Activated naive CD8-positive, alpha-beta T cell treated with anti-CD3 and anti-CD28 coated beads, Interleukin-2, amount 10 ng/mL, durations not matched to agents 7 days and 5 days (primary cell): ENCODE measurements around the gene RARB. TPM values are rescaled to one million over a fixed set of nuclear protein-coding genes. Genes with fewer than 3 reads are reported as not detected.

Experiments used
- ATAC-seq: fragments of 150-1000 bp; cut with Tn5 transposase; one replicate; pipeline ENCODE4 v1.10.0; 2021; ENCODE audit warnings: low read depth, moderate library complexity
- POLR2A ChIA-PET: fragments of 350-600 bp; sonication (Branson Sonifier 250); formaldehyde crosslinking; loops from one replicate; lab custom pipeline; 2021; ENCODE audit warnings: antibody characterized with exemption; lab: Charles Lee
- DNase-seq: peaks from one replicate; pipeline ENCODE4 v3.0.0; 2021
- H3K27ac Mint-ChIP-seq: one replicate; pipeline ENCODE4 v1.8.0; 2022; ENCODE audit warnings: mild to moderate bottlenecking, mixed read lengths
- H3K27me3 Mint-ChIP-seq: one replicate; pipeline ENCODE4 v1.8.0; 2022; ENCODE audit warnings: mild to moderate bottlenecking, moderate library complexity, mixed read lengths
- H3K36me3 Mint-ChIP-seq: one replicate; pipeline ENCODE4 v1.8.0; 2021; ENCODE audit warnings: mild to moderate bottlenecking, mixed read lengths
- H3K4me1 Mint-ChIP-seq: one replicate; pipeline ENCODE4 v1.8.0; 2021; ENCODE audit warnings: mixed read lengths
- H3K4me3 Mint-ChIP-seq: one replicate; pipeline ENCODE4 v1.8.0; 2022; ENCODE audit warnings: mild to moderate bottlenecking, moderate library complexity, mixed read lengths
- H3K9me3 Mint-ChIP-seq: one replicate; pipeline ENCODE4 v1.8.0; 2021; ENCODE audit warnings: mixed read lengths
- total RNA-seq, 2 experiments: library from RNA; stranded (reverse); gene quantifications; one replicate each; pipeline ENCODE4 v1.2.3, GENCODE V29; 2021

RARB gene
- total RNA-seq, 2 experiments from 2014 or later: not detected

DNA sequence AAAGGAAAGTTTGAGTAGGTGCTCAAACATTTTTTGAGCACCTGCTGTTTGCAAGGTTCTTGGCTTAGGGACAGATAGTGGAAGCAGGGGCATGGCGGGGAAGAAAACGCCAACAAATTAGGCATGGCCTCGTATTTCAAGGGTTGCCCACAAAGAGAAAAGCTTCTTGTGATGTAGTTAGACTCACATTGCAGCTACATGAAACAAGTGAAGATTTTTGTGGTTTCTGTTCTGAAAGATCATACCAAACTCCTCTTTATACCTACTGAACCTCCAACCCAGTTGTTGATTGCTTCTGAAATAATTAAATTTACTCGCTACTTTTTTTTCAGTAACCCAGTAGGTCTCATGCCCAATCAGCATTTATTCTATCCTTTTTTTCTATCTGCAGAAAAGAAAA lies 23.5 kb upstream of the RARB start:
- Mint-ChIP-seq H3K36me3 (no peaks in the 10 kb centered on the region), H3K27me3 (no peaks in the 10 kb centered on the region), H3K4me1 (no peaks in the 10 kb centered on the region), H3K4me3 (no peak overlapping the region), H3K27ac (no peak overlapping the region), H3K9me3 (peaks cover 5% of the 10 kb centered on the region)
- DNase-seq (no peak), ATAC-seq (no peak)
- POLR2A ChIA-PET: no interaction called here

DNA sequence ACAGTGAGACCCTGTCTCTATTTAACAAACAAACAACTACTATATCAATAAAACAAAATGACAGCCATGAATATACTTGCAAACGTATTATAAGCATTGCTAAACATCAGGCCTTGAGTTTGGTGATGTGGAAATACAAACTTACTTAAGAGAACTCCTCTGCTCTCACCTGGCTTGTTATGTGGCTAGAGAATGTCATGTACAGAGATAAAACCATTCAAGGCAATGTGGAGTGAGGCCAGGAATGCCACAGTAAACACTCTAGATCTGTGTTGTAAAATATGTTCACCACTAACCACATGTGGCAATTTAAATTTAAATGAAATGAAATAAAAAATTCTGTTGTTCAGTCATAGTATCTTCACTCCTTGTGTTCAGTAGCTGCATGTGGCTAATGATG lies 22.7 kb upstream of the RARB start:
- Mint-ChIP-seq H3K4me3 (no peak overlapping the region), H3K9me3 (peaks cover 5% of the 10 kb centered on the region), H3K36me3 (no peaks in the 10 kb centered on the region), H3K4me1 (no peaks in the 10 kb centered on the region), H3K27me3 (no peaks in the 10 kb centered on the region), H3K27ac (no peak overlapping the region)
- ATAC-seq (no peak), DNase-seq (no peak)
- POLR2A ChIA-PET: no interaction called here

DNA sequence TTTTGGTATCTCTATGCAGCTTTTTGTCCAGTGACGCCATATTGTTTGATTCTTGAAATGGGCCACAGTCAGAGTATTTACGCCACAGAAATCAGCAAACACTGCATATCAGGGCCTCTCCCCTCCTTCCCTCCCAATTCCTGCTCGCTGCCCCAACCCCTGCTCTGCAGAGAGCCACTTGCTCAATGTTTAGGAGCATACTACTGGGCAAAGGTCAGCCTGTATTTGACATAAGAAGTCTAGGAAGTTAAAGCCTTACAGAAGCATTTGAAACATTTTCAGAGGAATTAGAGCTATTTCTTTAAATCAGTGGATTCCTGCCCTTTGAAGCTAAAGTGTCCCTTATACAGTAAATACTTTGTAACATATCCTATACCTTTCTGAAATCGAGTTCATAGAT lies 17.4 kb upstream of the RARB start:
- H3K4me3 Mint-ChIP-seq: no peak overlapping the region
- H3K36me3 Mint-ChIP-seq: no peaks in the 10 kb centered on the region
- H3K4me1 Mint-ChIP-seq: no peaks in the 10 kb centered on the region
- H3K9me3 Mint-ChIP-seq: no peaks in the 10 kb centered on the region
- no peaks in the 10 kb centered on the region for H3K27me3 Mint-ChIP-seq
- POLR2A ChIA-PET: no interaction called here
- ATAC-seq: no peak
- no peak overlapping the region for H3K27ac Mint-ChIP-seq
- no peak for DNase-seq

DNA sequence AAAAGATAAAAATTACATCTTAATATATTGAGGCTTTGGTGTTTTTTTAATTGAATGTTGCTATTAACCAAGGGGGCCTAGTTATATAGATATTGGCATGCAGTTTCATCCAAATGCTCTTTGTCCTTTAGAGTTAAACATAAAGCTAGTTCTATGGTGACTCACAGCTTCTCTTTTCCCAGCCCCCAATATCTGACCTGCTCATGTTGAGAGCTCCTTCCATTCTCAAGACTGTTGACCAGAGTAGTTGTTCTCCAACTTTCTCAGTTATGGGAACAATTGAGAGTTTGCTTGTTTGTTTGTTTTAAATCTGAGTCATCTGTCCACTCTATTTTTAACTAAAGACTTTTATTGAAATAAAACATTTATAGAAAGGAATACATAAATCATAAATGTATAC lies 15.8 kb upstream of the RARB start:
- Mint-ChIP-seq H3K27ac (no peak overlapping the region), H3K9me3 (no peaks in the 10 kb centered on the region), H3K4me1 (no peaks in the 10 kb centered on the region), H3K36me3 (no peaks in the 10 kb centered on the region), H3K27me3 (no peaks in the 10 kb centered on the region), H3K4me3 (no peak overlapping the region)
- DNase-seq: no peak
- no peak for ATAC-seq
- POLR2A ChIA-PET: no interaction called here

DNA sequence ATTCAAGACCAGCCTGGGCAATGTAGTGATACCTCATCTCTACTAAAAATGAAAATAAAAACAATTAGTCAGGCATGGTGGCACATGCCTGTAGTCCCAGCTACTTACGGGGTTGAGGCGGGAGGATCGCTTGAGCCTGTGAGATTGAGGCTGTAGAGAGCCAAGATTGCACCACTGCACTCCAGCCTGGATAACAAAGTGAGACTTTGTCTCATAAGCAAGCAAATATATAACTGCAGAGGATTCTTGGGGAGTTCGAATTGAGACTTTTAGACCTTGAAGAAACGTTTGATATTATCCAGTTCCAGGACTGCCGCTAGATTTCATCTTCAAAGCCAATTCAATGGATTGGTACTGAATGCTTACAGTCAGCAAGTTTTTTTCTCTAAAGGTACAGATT lies 11.9 kb upstream of the RARB start:
- H3K27ac Mint-ChIP-seq: no peak overlapping the region
- no peaks in the 10 kb centered on the region for H3K36me3 Mint-ChIP-seq
- no peak for DNase-seq
- POLR2A ChIA-PET: no interaction called here
- H3K4me3 Mint-ChIP-seq: no peak overlapping the region
- ATAC-seq: no peak
- no peaks in the 10 kb centered on the region for H3K27me3 Mint-ChIP-seq
- no peaks in the 10 kb centered on the region for H3K9me3 Mint-ChIP-seq
- H3K4me1 Mint-ChIP-seq: no peaks in the 10 kb centered on the region

DNA sequence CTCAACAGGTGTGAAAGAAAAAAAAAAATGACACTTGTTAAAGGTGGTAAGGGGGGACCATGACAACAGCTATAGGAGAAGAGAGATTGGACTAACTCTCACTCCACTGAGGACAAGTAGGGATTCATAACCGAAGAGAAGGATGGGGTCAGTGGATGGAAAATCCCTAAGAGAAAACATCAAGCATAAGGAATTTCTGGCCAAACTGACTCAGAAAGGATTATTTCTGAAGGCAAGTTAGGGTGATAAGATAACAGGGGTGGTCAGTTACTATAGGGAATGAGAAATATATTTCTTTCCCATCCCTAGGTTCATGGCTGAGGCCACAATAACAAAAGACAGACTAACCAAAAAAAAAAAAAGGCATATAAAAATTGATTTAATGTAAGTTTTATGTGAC lies 9.5 kb upstream of the RARB start:
- DNase-seq (no peak), ATAC-seq (no peak)
- H3K27ac Mint-ChIP-seq: no peak overlapping the region
- POLR2A ChIA-PET: no interaction called here
- H3K9me3 Mint-ChIP-seq: no peaks in the 10 kb centered on the region
- no peaks in the 10 kb centered on the region for H3K27me3 Mint-ChIP-seq
- no peaks in the 10 kb centered on the region for H3K36me3 Mint-ChIP-seq
- H3K4me3 Mint-ChIP-seq: no peak overlapping the region
- no peaks in the 10 kb centered on the region for H3K4me1 Mint-ChIP-seq

DNA sequence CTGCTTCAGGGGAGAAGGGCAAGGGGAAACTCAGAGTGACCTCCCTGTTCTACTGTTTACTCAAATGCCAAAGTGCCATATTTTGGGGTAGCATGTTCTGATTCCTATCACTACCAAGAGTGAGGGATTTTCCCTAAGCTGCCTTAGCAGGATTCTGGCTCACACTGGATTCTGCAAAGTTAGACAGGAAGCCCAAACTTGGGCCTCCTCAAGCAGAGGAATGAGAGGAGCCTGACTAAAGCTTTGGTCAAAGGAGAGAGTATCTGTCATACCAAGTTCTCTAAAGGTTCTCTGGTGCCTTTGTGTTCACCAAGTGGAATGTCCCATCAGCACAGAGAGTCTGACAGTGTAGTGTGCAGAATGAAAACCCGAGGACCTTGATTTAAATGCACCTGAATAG lies 8.8 kb upstream of the RARB start:
- DNase-seq: no peak
- H3K9me3 Mint-ChIP-seq: no peaks in the 10 kb centered on the region
- H3K27me3 Mint-ChIP-seq: no peaks in the 10 kb centered on the region
- no peaks in the 10 kb centered on the region for H3K36me3 Mint-ChIP-seq
- no peaks in the 10 kb centered on the region for H3K4me1 Mint-ChIP-seq
- no peak for ATAC-seq
- POLR2A ChIA-PET: no interaction called here
- H3K4me3 Mint-ChIP-seq: no peak overlapping the region
- no peak overlapping the region for H3K27ac Mint-ChIP-seq

DNA sequence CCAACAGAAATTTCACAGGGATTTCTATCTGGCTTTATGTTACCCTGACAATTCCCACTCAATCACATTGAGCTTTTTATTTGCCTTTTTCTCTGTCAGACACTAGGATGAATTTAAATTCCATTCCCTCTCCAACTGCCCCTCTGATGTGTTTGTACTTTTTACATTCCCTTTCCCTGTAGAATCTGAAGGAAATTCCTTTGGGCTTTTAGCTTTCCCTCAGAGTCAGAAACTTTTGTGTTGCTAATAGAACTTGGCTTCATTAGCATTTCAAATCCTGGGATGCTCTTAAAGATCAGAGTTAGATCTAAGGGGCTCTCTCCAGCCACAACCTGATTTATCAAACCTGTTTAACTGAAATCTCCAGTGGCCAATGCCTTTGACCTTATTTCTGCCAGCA lies 7.9 kb upstream of the RARB start:
- Mint-ChIP-seq H3K9me3 (no peaks in the 10 kb centered on the region), H3K27me3 (peaks cover 4% of the 10 kb centered on the region), H3K36me3 (no peaks in the 10 kb centered on the region), H3K4me1 (no peaks in the 10 kb centered on the region), H3K4me3 (no peak overlapping the region), H3K27ac (no peak overlapping the region)
- no peak for DNase-seq
- POLR2A ChIA-PET: no interaction called here
- no peak for ATAC-seq

DNA sequence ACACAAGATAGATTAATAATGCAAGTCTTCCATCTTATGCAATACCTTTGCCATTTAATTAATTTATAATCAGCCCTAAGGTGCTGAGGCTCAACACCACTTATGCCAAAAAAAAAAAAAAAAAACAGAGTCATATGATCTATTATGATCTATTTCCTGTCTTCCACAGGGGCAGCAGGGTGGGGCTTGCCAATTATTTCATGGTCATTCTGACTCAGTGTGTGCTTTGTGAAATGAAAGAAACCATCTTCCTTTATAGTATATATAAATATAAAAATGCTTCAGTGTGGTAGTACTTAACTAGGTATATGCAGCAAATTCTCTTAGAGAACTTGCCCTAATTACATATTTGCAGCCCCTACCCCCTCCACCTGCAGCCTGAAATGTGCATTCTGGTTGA lies 7.2 kb upstream of the RARB start:
- no peak for ATAC-seq
- no peak for DNase-seq
- H3K27ac Mint-ChIP-seq: no peak overlapping the region
- POLR2A ChIA-PET: no interaction called here
- H3K4me1 Mint-ChIP-seq: no peaks in the 10 kb centered on the region
- no peak overlapping the region for H3K4me3 Mint-ChIP-seq
- no peaks in the 10 kb centered on the region for H3K9me3 Mint-ChIP-seq
- peaks cover 4% of the 10 kb centered on the region for H3K27me3 Mint-ChIP-seq
- H3K36me3 Mint-ChIP-seq: no peaks in the 10 kb centered on the region

DNA sequence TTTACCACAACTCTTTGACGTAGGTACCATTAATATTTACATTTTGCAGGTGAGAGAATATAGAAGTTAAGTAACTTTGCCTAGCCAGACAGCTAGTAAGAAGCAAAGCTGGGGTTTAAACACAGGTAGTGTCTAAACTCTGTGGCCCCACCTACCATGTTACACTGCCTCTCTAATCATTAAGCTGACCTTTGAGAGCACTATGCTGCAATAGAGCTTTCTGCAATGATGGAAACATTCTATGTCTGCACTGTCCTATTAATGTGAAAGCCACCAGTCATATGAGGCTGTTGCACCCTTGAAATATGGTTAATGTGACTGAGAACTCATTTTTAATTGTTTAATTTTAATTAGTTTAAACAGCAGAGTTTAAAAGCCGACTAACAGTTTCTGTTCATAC lies 6.3 kb upstream of the RARB start:
- no peak for DNase-seq
- Mint-ChIP-seq H3K27me3 (peaks cover 9% of the 10 kb centered on the region), H3K27ac (no peak overlapping the region), H3K4me1 (no peaks in the 10 kb centered on the region), H3K36me3 (no peaks in the 10 kb centered on the region), H3K4me3 (no peak overlapping the region), H3K9me3 (no peaks in the 10 kb centered on the region)
- POLR2A ChIA-PET: no interaction called here
- ATAC-seq: no peak

DNA sequence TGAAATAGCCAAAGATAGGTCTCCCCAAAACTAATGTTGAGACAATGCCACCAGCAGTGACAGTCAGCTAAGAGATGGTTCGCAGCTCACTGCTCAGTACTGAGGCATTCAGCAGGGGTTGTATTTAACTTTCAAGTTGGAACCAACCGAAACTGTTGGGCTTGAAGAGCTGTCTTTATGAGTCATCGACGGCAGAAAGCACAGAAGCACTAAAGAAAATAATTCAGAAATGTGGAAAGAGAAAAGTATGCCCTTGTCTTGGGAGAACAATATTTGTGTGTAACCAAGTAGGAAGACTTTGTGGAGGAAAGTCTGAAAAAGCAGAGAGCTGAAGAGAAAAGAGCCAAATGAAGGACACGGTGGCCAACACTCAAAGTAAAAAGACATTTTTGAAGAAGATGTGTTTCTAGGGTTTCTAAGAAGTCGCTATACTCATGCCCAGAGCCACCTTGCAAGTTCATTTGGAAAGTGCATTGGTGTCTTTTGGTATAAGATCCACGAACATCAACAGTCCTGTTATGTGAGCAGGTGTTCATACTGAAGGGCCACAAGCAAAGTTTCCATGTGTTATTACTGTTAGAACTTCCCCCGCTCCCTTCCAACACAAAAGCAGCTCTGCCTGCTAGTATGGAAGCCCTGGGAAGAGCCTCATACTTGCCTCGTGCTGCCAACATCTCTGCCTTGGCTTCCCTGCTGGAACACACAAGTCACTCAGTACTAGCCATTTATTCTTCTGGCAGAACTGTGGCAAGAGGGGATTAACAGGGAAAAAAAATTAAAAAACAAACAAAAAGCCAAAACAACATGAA lies 4.1 kb upstream of the RARB start:
- Mint-ChIP-seq H3K9me3 (no peaks in the 10 kb centered on the region), H3K27ac (no peak overlapping the region), H3K4me3 (no peak overlapping the region), H3K27me3 (peaks cover 31% of the 10 kb centered on the region), H3K4me1 (peaks cover 6% of the 10 kb centered on the region), H3K36me3 (no peaks in the 10 kb centered on the region)
- ATAC-seq: no peak
- no peak for DNase-seq
- POLR2A ChIA-PET: no interaction called here

DNA sequence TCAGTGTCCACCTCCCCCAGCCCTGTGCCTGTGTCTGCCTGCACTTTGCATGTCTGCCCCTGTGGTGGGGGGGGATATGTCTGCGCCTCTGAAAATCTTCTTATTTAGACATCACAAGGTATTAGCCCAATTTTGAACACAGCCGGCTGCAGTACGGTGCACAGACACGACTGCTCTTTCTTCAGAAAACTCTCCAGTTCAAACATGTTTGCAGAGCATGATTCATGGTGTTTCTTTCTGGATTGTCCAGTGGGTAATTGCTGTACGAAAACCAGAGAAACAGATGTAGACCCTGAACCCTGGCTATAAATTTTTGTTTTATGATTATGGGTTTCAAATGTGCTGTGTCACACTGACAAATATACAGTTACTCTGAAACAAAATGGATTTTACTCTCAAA lies 3.4 kb upstream of the RARB start:
- POLR2A ChIA-PET: no interaction called here
- H3K27me3 Mint-ChIP-seq: peaks cover 38% of the 10 kb centered on the region
- H3K4me3 Mint-ChIP-seq: no peak overlapping the region
- no peaks in the 10 kb centered on the region for H3K36me3 Mint-ChIP-seq
- H3K9me3 Mint-ChIP-seq: no peaks in the 10 kb centered on the region
- H3K27ac Mint-ChIP-seq: no peak overlapping the region
- peaks cover 6% of the 10 kb centered on the region for H3K4me1 Mint-ChIP-seq
- no peak for ATAC-seq
- no peak for DNase-seq

DNA sequence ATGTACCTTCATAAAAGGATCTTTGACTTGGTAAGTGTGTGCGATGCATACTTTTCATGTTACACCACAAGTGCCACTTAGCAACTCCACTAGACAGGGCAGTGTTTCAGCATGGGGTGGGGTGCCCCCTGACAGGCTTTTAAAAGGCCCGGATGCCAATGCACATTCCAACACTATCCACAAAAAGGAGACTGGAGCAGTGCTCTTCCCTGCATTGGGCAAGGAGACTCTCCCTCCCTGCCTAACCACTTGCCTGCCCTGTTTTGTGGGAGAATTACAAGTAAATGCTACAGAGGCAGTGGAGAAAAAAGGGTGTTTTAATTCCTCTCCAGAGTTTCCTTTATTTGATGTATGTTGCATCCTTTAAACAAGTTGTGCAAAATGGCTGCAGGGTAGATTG lies 1.7 kb upstream of the RARB start:
- Mint-ChIP-seq H3K9me3 (no peaks in the 10 kb centered on the region), H3K4me3 (no peak overlapping the region), H3K4me1 (peaks cover 6% of the 10 kb centered on the region), H3K36me3 (no peaks in the 10 kb centered on the region), H3K27ac (no peak overlapping the region), H3K27me3 (peaks cover 43% of the 10 kb centered on the region)
- DNase-seq: no peak
- POLR2A ChIA-PET: no interaction called here
- ATAC-seq: no peak

DNA sequence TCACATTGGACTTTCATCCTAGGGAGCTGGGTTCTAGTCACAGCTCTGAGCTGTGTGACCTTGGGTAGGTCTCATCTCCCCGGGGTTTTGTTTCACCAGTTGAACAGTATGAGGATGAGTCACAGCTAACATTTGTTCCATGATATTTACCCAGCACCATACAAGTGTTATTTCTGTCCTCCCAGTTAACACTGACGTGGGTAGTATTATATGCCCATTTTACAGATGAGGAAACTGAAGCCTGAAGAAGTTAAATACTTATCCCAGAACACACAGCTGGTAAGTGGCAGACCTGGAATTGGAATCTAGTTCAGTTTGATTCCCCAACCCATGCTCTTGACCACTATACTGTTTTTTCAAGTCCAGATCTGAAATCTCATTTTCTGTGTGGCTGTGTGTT lies 908 bp upstream of the RARB start:
- peaks cover 6% of the 10 kb centered on the region for H3K4me1 Mint-ChIP-seq
- DNase-seq: no peak
- H3K27me3 Mint-ChIP-seq: peaks cover 50% of the 10 kb centered on the region
- H3K9me3 Mint-ChIP-seq: no peaks in the 10 kb centered on the region
- peak overlapping the region; percentile 45 for H3K4me3 Mint-ChIP-seq
- POLR2A ChIA-PET: no interaction called here
- H3K27ac Mint-ChIP-seq: no peak overlapping the region
- ATAC-seq: no peak
- H3K36me3 Mint-ChIP-seq: no peaks in the 10 kb centered on the region

DNA sequence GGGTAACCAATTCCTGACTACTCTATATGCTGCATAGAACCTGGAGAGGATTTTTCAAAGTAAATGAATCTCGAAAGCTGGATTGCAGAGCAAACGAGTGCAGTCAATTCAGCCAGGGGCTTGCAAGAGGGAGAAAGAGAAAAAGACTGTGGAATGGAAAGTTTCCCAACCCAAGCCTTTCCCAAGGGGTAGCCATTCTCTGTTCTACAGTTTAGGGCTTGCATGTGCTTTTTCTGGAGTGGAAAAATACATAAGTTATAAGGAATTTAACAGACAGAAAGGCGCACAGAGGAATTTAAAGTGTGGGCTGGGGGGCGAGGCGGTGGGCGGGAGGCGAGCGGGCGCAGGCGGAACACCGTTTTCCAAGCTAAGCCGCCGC lies 511 bp upstream of the RARB start:
- POLR2A ChIA-PET: no interaction called here
- H3K4me3 Mint-ChIP-seq: peak overlapping the region; percentile 52

More for the DNA sequence above, 511 bp upstream of the RARB start:
- Mint-ChIP-seq H3K9me3 (no peaks in the 10 kb centered on the region), H3K4me1 (peaks cover 6% of the 10 kb centered on the region), H3K27ac (no peak overlapping the region), H3K27me3 (peaks cover 51% of the 10 kb centered on the region), H3K36me3 (no peaks in the 10 kb centered on the region)
- DNase-seq: no peak
- no peak for ATAC-seq
